ENCODE measurements around the gene CDCP1. TPM values are rescaled to one million over a fixed set of nuclear protein-coding genes. Genes with fewer than 3 reads are reported as not detected.
"Not testable (repeated sequence)": the region's sequence is repeated elsewhere in the genome, so short reads cannot be mapped to it uniquely, and the experiment has no call there.

The CDCP1 gene
- total RNA-seq, 2 donors from 2014 or later: 8.9 to 13.1 TPM

- no peak for TF ChIP-seq CTCF (conservative IDR thresholded peaks at IDR 0.05)
- Mint-ChIP-seq H3K36me3 (ENCODE audit: low read depth) (no peaks in the 10 kb centered on the region), H3K4me1 (peaks cover 7% of the 10 kb centered on the region), H3K4me3 (no peak overlapping the region), H3K27ac (no peak overlapping the region), H3K9me3 (peaks cover 9% of the 10 kb centered on the region), H3K27me3 (ENCODE audit: insufficient read depth) (peaks cover 65% of the 10 kb centered on the region)
- Histone ChIP-seq H3K4me1 (ENCODE audit: control insufficient read depth, insufficient read depth, low read length) (no peaks in the 10 kb centered on the region), H3K36me3 (ENCODE audit: control insufficient read depth, insufficient read depth, low read length) (no peaks in the 10 kb centered on the region), H3K9me3 (ENCODE audit: control insufficient read depth, low read length) (peaks cover 10% of the 10 kb centered on the region), H3K9ac (ENCODE audit: extremely low read depth, low read length, poor library complexity, severe bottlenecking) (no peak overlapping the region), H3K4me3 (ENCODE audit: low read length) (no peak overlapping the region), H3K27me3 (ENCODE audit: control insufficient read depth, insufficient read depth, low read length, poor library complexity, severe bottlenecking) (peaks cover 53% of the 10 kb centered on the region), H3K27ac (ENCODE audit: low read depth, low read length) (no peak overlapping the region)
- 88 to 93% methylated on average over 2 of the region's 2 CpGs for WGBS, 2 experiments (ENCODE audit: insufficient coverage in 1 of 2, insufficient read length in 1 of 2)
- no peak for DNase-seq
Observed at GRCh38 chr3:45148921-45149320, 2.7 kb upstream of the CDCP1 start.

GRCh38 chr3:45145223-45145622 lies 955 bp downstream of the CDCP1 start:
- 11 to 24% methylated on average over 6 to 15 of the region's 15 CpGs for WGBS, 2 experiments (ENCODE audit: insufficient coverage in 1 of 2, insufficient read length in 1 of 2)
- H3K9me3 ChIP-seq (ENCODE audit: control insufficient read depth, low read length): no peaks in the 10 kb centered on the region
- no peak overlapping the region for H3K9ac ChIP-seq (ENCODE audit: extremely low read depth, low read length, poor library complexity, severe bottlenecking)
- H3K4me3 ChIP-seq (ENCODE audit: low read length): peak overlapping the region; percentile 87
- no peak for DNase-seq
- no peaks in the 10 kb centered on the region for H3K9me3 Mint-ChIP-seq
- peaks cover 7% of the 10 kb centered on the region for H3K4me1 Mint-ChIP-seq
- peak overlapping the region; percentile 73 for H3K4me3 Mint-ChIP-seq
- peaks cover 57% of the 10 kb centered on the region for H3K27me3 ChIP-seq (ENCODE audit: control insufficient read depth, insufficient read depth, low read length, poor library complexity, severe bottlenecking)
- no peaks in the 10 kb centered on the region for H3K4me1 ChIP-seq (ENCODE audit: control insufficient read depth, insufficient read depth, low read length)
- H3K27me3 Mint-ChIP-seq (ENCODE audit: insufficient read depth): peaks cover 73% of the 10 kb centered on the region
- no peak overlapping the region for H3K27ac Mint-ChIP-seq
- H3K27ac ChIP-seq (ENCODE audit: low read depth, low read length): no peak overlapping the region
- no peaks in the 10 kb centered on the region for H3K36me3 ChIP-seq (ENCODE audit: control insufficient read depth, insufficient read depth, low read length)
- TF ChIP-seq CTCF (conservative IDR thresholded peaks at IDR 0.05): no peak
- no peaks in the 10 kb centered on the region for H3K36me3 Mint-ChIP-seq (ENCODE audit: low read depth)

GRCh38 chr3:45143673-45144671 lies 2.2 kb downstream of the CDCP1 start:
- H3K27me3 Mint-ChIP-seq (ENCODE audit: insufficient read depth): peaks cover 65% of the 10 kb centered on the region
- 91 to 92% methylated on average over 2 to 6 of the region's 6 CpGs for WGBS, 2 experiments (ENCODE audit: insufficient coverage in 1 of 2, insufficient read length in 1 of 2)

GRCh38 chr3:45140770-45141155 lies 5.4 kb downstream of the CDCP1 start:
- not testable (repeated sequence) for H3K4me1 ChIP-seq (ENCODE audit: control insufficient read depth, insufficient read depth, low read length); H3K36me3 ChIP-seq (ENCODE audit: control insufficient read depth, insufficient read depth, low read length)
- 88 to 100% methylated on average over 2 to 4 of the region's 4 CpGs for WGBS, 2 experiments (ENCODE audit: insufficient coverage in 1 of 2, insufficient read length in 1 of 2)

More at GRCh38 chr3:45143673-45144671, 2.2 kb downstream of the CDCP1 start:
- no peaks in the 10 kb centered on the region for H3K9me3 ChIP-seq (ENCODE audit: control insufficient read depth, low read length)
- no peaks in the 10 kb centered on the region for H3K4me1 ChIP-seq (ENCODE audit: control insufficient read depth, insufficient read depth, low read length)
- no peak overlapping the region for H3K4me3 ChIP-seq (ENCODE audit: low read length)
- no peak overlapping the region for H3K4me3 Mint-ChIP-seq
- H3K27ac Mint-ChIP-seq: no peak overlapping the region
- H3K27ac ChIP-seq (ENCODE audit: low read depth, low read length): no peak overlapping the region
- peaks cover 54% of the 10 kb centered on the region for H3K27me3 ChIP-seq (ENCODE audit: control insufficient read depth, insufficient read depth, low read length, poor library complexity, severe bottlenecking)
- no peaks in the 10 kb centered on the region for H3K9me3 Mint-ChIP-seq
- no peak overlapping the region for H3K9ac ChIP-seq (ENCODE audit: extremely low read depth, low read length, poor library complexity, severe bottlenecking)
- no peak for TF ChIP-seq CTCF (conservative IDR thresholded peaks at IDR 0.05)
- peaks cover 9% of the 10 kb centered on the region for H3K4me1 Mint-ChIP-seq
- H3K36me3 ChIP-seq (ENCODE audit: control insufficient read depth, insufficient read depth, low read length): no peaks in the 10 kb centered on the region
- no peak for DNase-seq
- H3K36me3 Mint-ChIP-seq (ENCODE audit: low read depth): no peaks in the 10 kb centered on the region

More at GRCh38 chr3:45140770-45141155, 5.4 kb downstream of the CDCP1 start:
- H3K4me3 Mint-ChIP-seq; H3K9me3 Mint-ChIP-seq; H3K27ac ChIP-seq (ENCODE audit: low read depth, low read length); H3K36me3 Mint-ChIP-seq (ENCODE audit: low read depth); H3K9me3 ChIP-seq (ENCODE audit: control insufficient read depth, low read length); H3K27ac Mint-ChIP-seq; H3K4me3 ChIP-seq (ENCODE audit: low read length); H3K9ac ChIP-seq (ENCODE audit: extremely low read depth, low read length, poor library complexity, severe bottlenecking); DNase-seq: not testable (repeated sequence)
- Mint-ChIP-seq H3K4me1 (peaks cover 16% of the 10 kb centered on the region), H3K27me3 (ENCODE audit: insufficient read depth) (peaks cover 35% of the 10 kb centered on the region)
- peaks cover 23% of the 10 kb centered on the region for H3K27me3 ChIP-seq (ENCODE audit: control insufficient read depth, insufficient read depth, low read length, poor library complexity, severe bottlenecking)

Measured in endodermal cell (in vitro differentiated cells).